H9 (cell line): ENCODE measurements around the gene RNF213. TPM values are rescaled to one million over a fixed set of nuclear protein-coding genes. Genes with fewer than 3 reads are reported as not detected.

ENCODE experiments used
- DNase-seq: peaks from one replicate; pipeline ENCODE4 v3.0.0-alpha.2; 2017
- H2AFZ ChIP-seq: one replicate; pipeline ENCODE4 v1.6.1; 2013; ENCODE audit warnings: mild to moderate bottlenecking, low read length, control low read depth, moderate library complexity
- H2AK5ac ChIP-seq: 2 replicates; pipeline ENCODE4 v1.6.1; 2013; ENCODE audit warnings: low read length, control low read depth, mixed read lengths; ENCODE audit not compliant: insufficient read length
- H2BK120ac ChIP-seq: one replicate; pipeline ENCODE4 v1.6.1; 2013; ENCODE audit warnings: low read depth, mild to moderate bottlenecking, low read length, control low read depth, inconsistent platforms; ENCODE audit not compliant: poor library complexity, severe bottlenecking
- H2BK12ac ChIP-seq: 2 replicates; pipeline ENCODE4 v1.6.1; 2013; ENCODE audit warnings: low read length, control low read depth, mixed read lengths, low read depth; ENCODE audit not compliant: insufficient read length
- H2BK15ac ChIP-seq: 2 replicates; pipeline ENCODE4 v1.6.1; 2013; ENCODE audit warnings: low read depth, low read length, control low read depth
- H2BK20ac ChIP-seq: one replicate; pipeline ENCODE4 v1.6.1; 2013; ENCODE audit warnings: low read depth, mild to moderate bottlenecking, low read length, control low read depth, inconsistent platforms; ENCODE audit not compliant: poor library complexity, severe bottlenecking
- H2BK5ac ChIP-seq: 2 replicates; pipeline ENCODE4 v1.6.1; 2013; ENCODE audit warnings: low read length, control low read depth, mixed read lengths; ENCODE audit not compliant: insufficient read length
- H3K14ac ChIP-seq: 2 replicates; pipeline ENCODE4 v1.6.1; 2013; ENCODE audit warnings: low read length, control low read depth; ENCODE audit not compliant: insufficient read depth
- H3K18ac ChIP-seq: 2 replicates; pipeline ENCODE4 v1.6.1; 2013; ENCODE audit warnings: low read depth, mild to moderate bottlenecking, mixed read lengths, low read length, control low read depth; ENCODE audit not compliant: insufficient read length
- H3K23ac ChIP-seq: 2 replicates; pipeline ENCODE4 v1.6.1; 2013; ENCODE audit warnings: low read length, control low read depth, mixed read lengths, low read depth; ENCODE audit not compliant: insufficient read length
- H3K23me2 ChIP-seq: 2 replicates; pipeline ENCODE4 v1.6.1; 2013; ENCODE audit warnings: low read depth, mild to moderate bottlenecking, mixed read lengths, low read length, control low read depth; ENCODE audit not compliant: insufficient read length, poor library complexity, severe bottlenecking
- H3K27ac ChIP-seq: 2 replicates; pipeline ENCODE4 v1.5.1; 2013; ENCODE audit warnings: low read length, control low read depth, mixed read lengths, low read depth; ENCODE audit not compliant: insufficient read length
- H3K27me3 ChIP-seq: 2 replicates; pipeline ENCODE4 v1.6.1; 2013; ENCODE audit warnings: low read length, control low read depth, inconsistent platforms; ENCODE audit not compliant: insufficient read depth
- H3K4ac ChIP-seq: 2 replicates; pipeline ENCODE4 v1.6.1; 2013; ENCODE audit warnings: low read depth, mild to moderate bottlenecking, control low read depth, inconsistent platforms, low read length, moderate library complexity
- H3K4me1 ChIP-seq: 2 replicates; pipeline ENCODE4 v1.6.1; 2013; ENCODE audit warnings: low read length, control low read depth, inconsistent platforms; ENCODE audit not compliant: insufficient read depth
- H3K4me2 ChIP-seq: 2 replicates; pipeline ENCODE4 v1.6.1; 2013; ENCODE audit warnings: low read length, control low read depth, mixed read lengths; ENCODE audit not compliant: insufficient read length, insufficient read depth
- H3K56ac ChIP-seq: 2 replicates; pipeline ENCODE4 v1.6.1; 2013; ENCODE audit warnings: low read depth, mild to moderate bottlenecking, mixed read lengths, low read length, control low read depth; ENCODE audit not compliant: insufficient read length
- H3K79me1 ChIP-seq: 2 replicates; pipeline ENCODE4 v1.6.1; 2013; ENCODE audit warnings: low read depth, mild to moderate bottlenecking, moderate library complexity, low read length, control low read depth, inconsistent platforms; ENCODE audit not compliant: insufficient read depth, poor library complexity, severe bottlenecking
- H3K79me2 ChIP-seq: 2 replicates; pipeline ENCODE4 v1.6.1; 2013; ENCODE audit warnings: low read length, control low read depth, inconsistent platforms; ENCODE audit not compliant: insufficient read depth
- H3K9ac ChIP-seq: 2 replicates; pipeline ENCODE4 v1.6.1; 2013; ENCODE audit warnings: low read length, control low read depth, mixed read lengths; ENCODE audit not compliant: insufficient read length; ENCODE audit errors: extremely low read depth
- H3K9me3 ChIP-seq: one replicate; pipeline ENCODE4 v1.6.1; 2013; ENCODE audit warnings: low read depth, low read length, inconsistent platforms; ENCODE audit not compliant: control insufficient read depth
- H3T11ph ChIP-seq: one replicate; pipeline ENCODE4 v1.6.1; 2013; ENCODE audit warnings: mild to moderate bottlenecking, low read length, control low read depth, inconsistent platforms
- H4K20me1 ChIP-seq: one replicate; pipeline ENCODE4 v1.6.1; 2013; ENCODE audit not compliant: control insufficient read depth, insufficient read length, insufficient read depth
- H4K5ac ChIP-seq: 2 replicates; pipeline ENCODE4 v1.6.1; 2013; ENCODE audit warnings: low read depth, mild to moderate bottlenecking, mixed read lengths, low read length, control low read depth; ENCODE audit not compliant: insufficient read length
- H4K8ac ChIP-seq: replicated peaks from 2 replicates; pipeline ENCODE4 v1.6.1; 2013; ENCODE audit warnings: low read length, control low read depth, mixed read lengths, low read depth; ENCODE audit not compliant: insufficient read length
- H4K91ac ChIP-seq: 2 replicates; pipeline ENCODE4 v1.6.1; 2013; ENCODE audit warnings: low read depth, mild to moderate bottlenecking, moderate library complexity, mixed read lengths, low read length, control low read depth; ENCODE audit not compliant: insufficient read length
- H3K27ac Mint-ChIP-seq, 3 experiments: 2 replicates in 2 of 3; 3 replicates in 1 of 3; pipeline ENCODE4 v1.8.0; 2020 to 2021; ENCODE audit warnings: mixed read lengths in 3 of 3, mild to moderate bottlenecking in 1 of 3, moderate library complexity in 1 of 3
- H3K27me3 Mint-ChIP-seq: 2 replicates; pipeline ENCODE4 v1.8.0; 2021; ENCODE audit warnings: low read depth, mild to moderate bottlenecking, moderate library complexity, mixed read lengths
- H3K36me3 Mint-ChIP-seq, 3 experiments: 2 replicates in 2 of 3; 3 replicates in 1 of 3; pipeline ENCODE4 v1.8.0; 2020 to 2021; ENCODE audit warnings: low read depth in 3 of 3, mixed read lengths in 3 of 3; ENCODE audit not compliant: insufficient read depth in 1 of 3
- H3K4me1 Mint-ChIP-seq, 2 experiments: 2 replicates each; pipeline ENCODE4 v1.8.0; 2020; ENCODE audit warnings: mixed read lengths in 2 of 2
- H3K4me3 Mint-ChIP-seq, 2 experiments: 2 replicates in 1 of 2; 3 replicates in 1 of 2; pipeline ENCODE4 v1.8.0; 2020 to 2021; ENCODE audit warnings: mild to moderate bottlenecking in 2 of 2, mixed read lengths in 2 of 2, moderate library complexity in 1 of 2
- H3K9me3 Mint-ChIP-seq, 2 experiments: 2 replicates in 1 of 2; 3 replicates in 1 of 2; pipeline ENCODE4 v1.8.0; 2020; ENCODE audit warnings: mild to moderate bottlenecking in 2 of 2, mixed read lengths in 2 of 2, moderate library complexity in 1 of 2
- CTCF ChIP-seq: fragments of 200-600 bp; sonication (generic); conservative IDR thresholded peaks from 3 replicates; pipeline ENCODE4 v1.8.0; 2021; ENCODE audit warnings: antibody characterized with exemption, mild to moderate bottlenecking
- WGBS: extraction: QIAGEN DNeasy Blood & Tissue Kit; methylation state at CpG from one replicate; pipeline ENCODE4 v1.1.7; 2013; ENCODE audit warnings: missing lambda C conversion rate, low lambda C conversion rate, mixed read lengths; ENCODE audit not compliant: insufficient read length; ENCODE audit errors: extremely low coverage; 5-methylcytosine and 5-hydroxymethylcytosine counted together
- total RNA-seq: library from RNA; stranded (reverse); gene quantifications from 2 replicates; pipeline ENCODE4 v1.2.1, GENCODE V29; 2021

The RNF213 gene
- total RNA-seq, 1 experiment from 2014 or later, result 34.3 TPM

- WGBS, result no CpG with 5 or more reads among the region's 36 CpGs
- Mint-ChIP-seq H3K36me3 (peaks cover 27 to 76% (median 63%) of the 10 kb centered on the region in 3 experiments; a peak in 6 of 7 replicates), H3K9me3 (no peaks in the 10 kb centered on the region), H3K27ac (no peak overlapping the region), H3K4me1 (no peaks in the 10 kb centered on the region), H3K27me3 (no peaks in the 10 kb centered on the region), H3K4me3 (no peak overlapping the region)
- H4K91ac ChIP-seq, result no peak overlapping the region
- no peak overlapping the region for H2BK12ac ChIP-seq
- H3K4me2 ChIP-seq, result no peak overlapping the region
- no peak overlapping the region for H4K8ac ChIP-seq
- H3K23me2 ChIP-seq, result no peaks in the 10 kb centered on the region
- no peak overlapping the region for H3K4ac ChIP-seq
- no peak overlapping the region for H2BK5ac ChIP-seq
- no peaks in the 10 kb centered on the region for H3K4me1 ChIP-seq
- no peaks in the 10 kb centered on the region for H3K27me3 ChIP-seq
- H2BK20ac ChIP-seq, result no peak overlapping the region
- no peak overlapping the region for H3K23ac ChIP-seq
- no peak for DNase-seq
- H2BK120ac ChIP-seq, result no peak overlapping the region
- H2AFZ ChIP-seq, result no peak overlapping the region
- H2BK15ac ChIP-seq, result no peak overlapping the region
- no peak overlapping the region for H3K27ac ChIP-seq
- H4K5ac ChIP-seq, result no peak overlapping the region
- no peak overlapping the region for H3K14ac ChIP-seq
- H3K79me1 ChIP-seq, result no peaks in the 10 kb centered on the region
- no peaks in the 10 kb centered on the region for H3K9me3 ChIP-seq
- no peaks in the 10 kb centered on the region for H4K20me1 ChIP-seq
- no peak overlapping the region for H3K56ac ChIP-seq
- no peak overlapping the region for H2AK5ac ChIP-seq
- no peak overlapping the region for H3T11ph ChIP-seq
- H3K18ac ChIP-seq, result no peak overlapping the region
- no peaks in the 10 kb centered on the region for H3K79me2 ChIP-seq
- no peak for TF ChIP-seq CTCF
- no peak overlapping the region for H3K9ac ChIP-seq
Measured at GRCh38 chr17:80339731-80340456, 79.2 kb downstream of the RNF213 start.
